CD1c-positive myeloid dendritic cell (primary cell): ENCODE results near the gene CTTNBP2.

Experiments used
- DNase-seq: peaks from one replicate; pipeline ENCODE4 v3.0.0-alpha.2; 2016; ENCODE audit errors: extremely low spot score

The CTTNBP2 gene

DNA sequence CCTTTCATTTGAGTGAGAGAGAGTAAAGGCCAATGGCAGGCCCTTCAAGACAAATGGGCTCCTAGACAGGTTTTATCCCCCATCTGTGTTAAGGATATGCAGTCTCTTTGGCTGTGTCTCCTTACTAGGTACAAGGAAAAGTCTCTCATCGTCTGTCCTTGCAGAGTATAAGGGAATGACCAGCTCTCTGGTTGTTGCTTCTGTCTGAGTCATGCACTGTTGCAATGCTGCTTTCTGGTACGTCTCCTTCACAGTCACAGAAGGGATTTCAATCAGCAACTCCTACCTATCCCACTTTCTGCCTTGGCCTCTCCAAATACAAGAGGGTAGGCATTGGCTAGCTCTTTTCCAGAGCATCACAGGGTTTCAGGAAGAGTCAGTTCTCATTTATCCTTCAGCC lies 48.1 kb downstream of the CTTNBP2 start:
- DNase-seq, result no peak

DNA sequence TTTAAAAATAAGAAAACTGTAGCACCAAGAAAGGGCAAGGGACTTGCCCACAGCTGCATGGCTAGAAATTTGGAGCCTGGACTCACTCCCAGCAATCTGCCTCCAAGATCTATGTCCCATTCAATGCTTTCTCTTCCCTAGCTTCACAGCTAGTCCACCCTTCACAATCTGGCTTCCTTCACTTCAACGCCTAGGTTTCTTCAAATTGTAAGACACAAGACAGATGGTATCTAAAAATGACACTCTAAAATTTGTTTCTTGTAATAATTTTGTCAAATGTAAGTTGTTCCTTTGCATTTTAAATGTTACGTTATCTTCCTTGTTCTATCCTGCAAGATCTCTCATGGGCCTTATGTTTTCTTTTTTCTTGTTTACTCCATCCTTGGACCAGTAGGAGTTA lies 48.6 kb downstream of the CTTNBP2 start:
- no peak for DNase-seq

DNA sequence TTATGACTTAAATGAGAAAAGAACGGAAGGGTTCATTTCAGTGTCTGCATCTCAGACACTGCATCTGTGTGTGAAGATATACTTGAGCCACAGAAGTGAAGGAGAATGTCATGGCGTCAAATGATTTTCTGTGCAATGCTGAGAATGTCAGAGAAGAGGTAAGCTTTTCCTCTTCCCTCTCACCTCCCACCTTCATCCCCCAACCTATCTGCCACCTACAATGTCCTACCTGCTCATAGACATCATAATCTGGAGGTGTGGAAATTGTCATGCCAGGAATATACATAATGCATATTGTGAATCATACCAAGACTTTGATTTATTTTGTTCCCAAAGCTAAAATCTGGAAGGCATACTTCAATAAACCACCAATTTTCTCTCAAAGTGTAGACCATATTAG lies 53.7 kb downstream of the CTTNBP2 start:
- no peak for DNase-seq

DNA sequence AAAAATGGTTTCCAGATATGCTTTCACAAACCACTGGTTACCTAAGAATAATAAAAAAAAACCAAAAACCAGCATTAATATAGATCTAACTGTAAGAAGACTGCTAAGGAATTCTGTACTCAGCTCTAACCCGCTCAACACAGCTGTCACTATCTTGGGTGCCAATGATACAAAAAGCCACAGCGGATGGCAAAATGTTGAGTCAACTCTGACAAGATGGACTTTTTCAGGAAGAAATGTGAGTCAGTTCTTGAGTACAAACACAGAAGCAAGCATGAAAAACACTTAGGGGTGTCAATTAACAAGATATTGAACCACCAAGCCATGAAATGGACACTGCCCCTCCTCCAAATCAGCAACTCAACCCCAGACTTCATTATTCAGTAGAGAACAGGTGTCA lies 55.0 kb downstream of the CTTNBP2 start:
- DNase-seq, result no peak

DNA sequence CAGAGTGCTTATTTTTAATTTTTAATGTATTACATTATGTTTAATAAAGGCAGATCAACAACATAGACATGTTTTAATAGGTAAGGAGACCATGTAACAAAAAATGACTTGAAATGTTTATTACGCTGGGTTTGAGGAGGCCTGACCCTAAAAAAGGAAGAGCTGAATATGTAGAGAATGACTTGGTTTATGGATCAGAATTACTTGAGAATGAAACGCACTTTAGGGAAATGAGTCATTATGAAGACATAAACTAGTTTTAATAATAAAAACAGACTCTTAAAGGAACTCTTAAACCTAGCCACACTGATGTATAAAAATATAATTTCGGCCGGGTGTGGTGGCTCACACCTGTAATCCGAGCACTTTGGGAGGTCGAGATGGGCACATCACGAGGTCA lies 56.5 kb downstream of the CTTNBP2 start:
- DNase-seq, result no peak

DNA sequence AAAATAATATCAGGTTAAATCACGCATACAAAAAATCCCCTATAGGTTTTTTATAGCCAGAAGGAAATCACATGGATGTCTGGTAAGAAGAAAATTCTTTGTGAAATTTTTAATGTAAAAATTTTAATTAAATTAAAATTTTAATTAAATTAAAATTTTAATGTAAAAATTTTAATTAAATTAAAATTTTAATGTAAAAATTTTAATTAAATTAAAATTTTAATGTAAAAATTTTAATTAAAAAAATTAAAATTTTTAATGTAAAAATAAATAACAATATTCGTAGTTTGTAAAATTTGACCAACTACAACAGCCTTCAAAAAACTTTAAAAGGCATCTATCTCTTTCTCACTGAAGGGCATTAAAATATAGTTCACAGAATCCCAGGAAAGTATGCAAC lies 61.5 kb downstream of the CTTNBP2 start:
- DNase-seq, result no peak

DNA sequence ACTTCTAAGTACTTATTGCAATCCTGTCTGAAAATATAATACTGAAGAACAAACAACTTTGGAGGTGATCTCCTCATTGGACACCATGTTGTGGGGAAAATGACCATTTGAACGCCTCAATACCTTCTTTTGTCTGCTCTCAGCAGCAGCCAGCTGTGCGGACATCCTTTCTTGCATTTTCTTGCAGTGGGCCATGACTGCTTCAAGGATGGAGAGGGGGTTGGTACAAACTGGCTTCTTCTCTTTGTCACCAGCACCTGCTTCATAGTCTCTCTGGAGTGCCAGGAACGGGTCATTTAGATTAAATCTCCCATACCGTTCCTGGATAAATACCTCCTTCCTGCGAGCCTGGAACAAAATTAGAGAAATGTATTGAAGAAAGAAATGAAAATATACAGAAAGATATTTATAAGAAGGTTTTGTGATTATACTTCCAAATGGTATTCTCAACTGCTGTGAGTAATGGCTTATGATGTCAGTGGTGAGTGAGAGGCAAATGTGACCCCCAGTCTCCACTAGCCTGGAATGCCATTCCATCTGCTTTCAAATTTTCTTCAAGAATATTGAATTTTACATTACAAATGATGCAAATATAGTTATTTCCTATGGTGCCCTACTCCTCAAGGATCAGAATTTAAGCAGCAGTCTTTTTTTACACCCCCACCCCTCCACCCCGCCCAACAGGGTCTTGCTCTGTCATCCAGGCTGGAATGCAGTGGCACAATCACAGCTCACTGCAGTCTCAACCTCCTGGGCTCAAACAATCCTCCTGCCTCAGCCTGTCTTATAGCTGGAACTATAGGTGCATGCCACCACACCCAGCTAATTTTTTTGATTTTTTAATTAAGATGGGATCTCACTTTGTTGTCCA lies 62.4 kb downstream of the CTTNBP2 start:
- no peak for DNase-seq

- DNase-seq, result no peak
These were observed 63.3 kb downstream of the CTTNBP2 start for GRCh38 chr7:117809958-117810357.

DNA sequence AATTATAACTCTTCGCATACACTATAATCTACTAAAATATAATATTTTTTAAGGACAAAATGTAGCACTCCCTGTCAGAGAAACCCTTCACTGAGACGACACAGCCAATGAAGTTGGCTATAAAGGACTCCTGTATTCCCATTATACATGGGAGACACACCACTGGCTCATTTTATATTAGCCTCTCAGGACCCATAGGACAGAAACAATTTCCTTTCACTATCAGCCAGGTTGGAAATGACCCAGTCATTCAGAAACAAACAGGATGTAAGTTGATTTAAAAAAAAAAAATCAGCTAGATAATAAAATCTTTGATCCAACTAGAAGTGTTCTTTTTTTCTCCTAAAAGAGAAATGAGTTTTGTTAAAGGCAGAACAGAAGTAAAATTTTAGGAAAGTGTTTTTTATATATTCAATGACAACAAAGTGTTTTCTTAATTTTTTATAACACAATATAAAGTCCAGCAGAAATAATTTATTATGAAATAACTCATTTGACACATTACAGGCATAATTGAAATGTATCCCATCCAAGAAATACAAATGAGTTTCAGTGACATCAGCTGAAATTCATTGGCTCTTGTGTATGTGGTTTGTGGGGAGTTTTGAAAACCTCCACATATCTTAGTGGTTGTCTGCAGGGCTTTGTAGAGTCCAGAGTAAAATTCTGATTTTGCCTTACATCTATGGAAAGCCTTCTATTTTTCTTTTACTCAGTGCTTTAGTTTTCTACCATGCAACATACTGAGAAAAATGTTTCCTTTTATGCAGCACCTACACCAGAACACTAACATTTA lies 64.1 kb downstream of the CTTNBP2 start:
- DNase-seq, result no peak

DNA sequence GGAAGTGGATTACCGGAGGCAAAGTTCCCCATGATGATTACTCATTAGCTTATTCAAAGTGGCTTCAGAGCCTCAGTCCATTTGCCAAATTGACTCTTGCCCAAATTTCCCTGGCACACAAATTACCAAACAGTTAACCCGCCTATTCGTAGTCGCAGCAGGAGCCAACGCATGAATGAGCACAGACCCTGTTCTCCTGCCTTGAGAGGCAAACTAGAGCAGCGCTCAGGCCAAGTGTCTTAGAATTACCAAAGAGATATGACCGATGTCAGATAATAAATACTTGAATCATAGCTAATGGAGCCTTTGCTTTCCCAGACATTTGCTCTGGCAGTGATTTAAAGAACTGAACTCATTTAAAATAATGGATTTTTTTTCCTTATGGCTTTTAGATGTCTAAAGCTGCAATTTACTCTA lies 64.9 kb downstream of the CTTNBP2 start:
- DNase-seq, result peak; percentile 52

DNA sequence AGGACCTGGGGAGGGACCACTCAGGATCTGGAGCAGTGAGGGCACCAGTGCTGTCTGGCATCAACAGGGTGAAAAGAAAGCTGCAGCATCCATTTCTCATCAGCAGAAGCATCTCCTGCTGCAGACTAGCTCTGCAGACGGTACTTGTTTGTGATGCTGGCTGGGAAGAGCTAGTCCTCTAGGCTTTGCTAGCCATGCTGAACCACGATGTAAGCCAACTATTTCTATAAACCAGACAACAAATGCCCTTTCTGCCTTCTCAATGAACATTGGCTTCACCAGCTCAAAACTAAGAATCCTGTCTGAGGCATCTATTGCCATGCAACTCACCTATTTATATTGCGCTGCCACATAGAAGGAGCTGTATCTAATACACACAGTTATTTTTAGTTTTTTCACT lies 65.6 kb downstream of the CTTNBP2 start:
- no peak for DNase-seq

DNA sequence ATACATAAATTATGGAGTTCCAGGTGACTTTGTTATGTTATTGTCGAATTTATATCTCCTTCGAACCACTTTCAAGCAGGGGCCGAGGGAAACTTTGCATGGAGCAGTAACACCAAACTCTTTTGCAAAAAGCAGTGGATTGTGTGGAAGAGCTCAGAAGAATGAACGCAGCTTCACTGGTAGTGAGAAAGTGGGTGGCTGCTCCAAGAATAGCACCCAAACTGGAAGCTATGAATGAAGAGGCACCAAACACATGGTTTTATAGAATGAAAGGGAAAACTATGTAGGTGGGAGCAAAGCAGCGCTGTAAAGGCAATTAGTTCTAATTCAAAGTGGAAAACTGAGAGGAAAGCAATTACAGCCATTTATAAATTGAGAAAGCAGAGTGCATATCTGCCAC lies 67.2 kb downstream of the CTTNBP2 start:
- no peak for DNase-seq

- DNase-seq, result no peak
These were observed 68.0 kb downstream of the CTTNBP2 start for GRCh38 chr7:117805241-117805640.

- DNase-seq, result no peak
These were observed 69.8 kb downstream of the CTTNBP2 start for GRCh38 chr7:117803476-117803875.

DNA sequence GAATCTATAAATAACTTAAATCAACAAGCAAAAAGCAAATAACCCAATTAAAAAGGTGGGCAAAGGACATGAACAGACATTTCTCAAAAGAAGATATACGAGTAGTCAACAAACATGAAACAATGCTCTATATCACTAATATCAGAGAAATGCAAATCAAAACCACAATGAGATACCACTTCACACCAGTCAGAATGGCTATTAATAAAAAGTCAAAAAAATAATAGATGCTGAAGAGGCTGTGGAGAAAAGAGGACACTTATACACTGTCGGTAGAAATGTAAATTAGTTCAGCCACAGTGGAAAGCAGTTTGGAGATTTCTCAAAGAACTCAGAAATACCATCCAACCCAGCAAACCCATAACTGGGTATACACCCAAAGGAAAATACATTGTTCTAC lies 70.6 kb downstream of the CTTNBP2 start:
- DNase-seq, result no peak

GRCh38 chr7:117800841-117801240 lies 72.4 kb downstream of the CTTNBP2 start:
- no peak for DNase-seq

DNA sequence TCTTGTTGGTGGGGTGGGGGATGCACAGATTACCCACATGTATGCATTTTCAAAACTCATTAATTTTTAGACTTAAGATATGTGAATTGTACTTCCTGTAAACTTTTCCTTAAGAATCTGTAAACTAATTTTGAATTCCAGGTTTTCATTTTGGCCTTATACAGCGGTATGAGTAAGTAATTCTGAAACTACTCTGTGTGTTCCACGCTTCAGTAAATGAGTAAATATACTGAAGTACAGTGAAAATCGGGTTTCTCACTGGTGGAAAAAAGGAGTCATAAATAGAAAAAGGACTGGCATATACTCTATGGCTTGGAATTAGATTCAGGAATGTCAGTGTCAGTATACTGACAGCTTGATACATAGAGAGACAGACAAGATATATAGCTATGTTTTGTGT lies 72.8 kb downstream of the CTTNBP2 start:
- DNase-seq, result no peak

DNA sequence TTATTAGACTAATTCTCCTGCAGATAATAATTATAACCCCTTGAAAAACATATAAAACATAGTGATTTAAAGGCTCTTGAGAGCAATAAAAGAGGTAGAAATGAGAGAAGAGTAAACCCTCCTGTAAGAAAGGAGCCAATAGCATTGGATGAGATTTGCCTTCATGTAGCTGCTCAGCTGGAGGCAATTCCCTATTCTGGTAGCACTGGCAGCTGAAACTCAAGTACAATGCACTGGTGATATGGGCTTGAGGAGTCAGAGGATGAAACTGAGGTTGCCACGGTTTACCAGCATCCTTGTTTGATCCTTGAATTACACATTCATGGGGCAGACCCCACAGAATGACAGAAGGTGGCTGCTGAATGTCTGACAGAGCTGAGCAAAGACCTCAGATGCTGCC lies 76.4 kb downstream of the CTTNBP2 start:
- no peak for DNase-seq

DNA sequence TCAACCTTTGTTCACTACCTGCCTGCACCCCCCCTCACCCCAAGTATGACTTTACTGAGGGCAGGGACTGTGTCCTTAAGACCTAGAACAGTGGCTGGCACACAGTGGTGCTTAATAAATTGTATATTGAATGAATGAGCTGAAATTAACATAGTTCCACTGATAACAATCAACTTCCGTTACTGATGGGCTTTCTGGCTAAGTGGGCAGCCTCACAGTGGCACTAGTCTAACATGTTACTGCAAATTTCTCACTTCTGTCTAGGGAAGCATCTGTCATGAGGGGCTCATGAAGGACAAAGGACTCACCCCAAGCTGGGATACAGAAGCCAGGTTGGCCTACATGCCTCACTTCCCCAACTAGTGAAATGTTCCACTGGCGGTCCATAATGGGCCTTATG lies 79.3 kb downstream of the CTTNBP2 start:
- no peak for DNase-seq

- no peak for DNase-seq
These were observed 79.7 kb downstream of the CTTNBP2 start for GRCh38 chr7:117793521-117793920.

GRCh38 chr7:117791877-117792780 lies 81.1 kb downstream of the CTTNBP2 start:
- peak; percentile 92 for DNase-seq

DNA sequence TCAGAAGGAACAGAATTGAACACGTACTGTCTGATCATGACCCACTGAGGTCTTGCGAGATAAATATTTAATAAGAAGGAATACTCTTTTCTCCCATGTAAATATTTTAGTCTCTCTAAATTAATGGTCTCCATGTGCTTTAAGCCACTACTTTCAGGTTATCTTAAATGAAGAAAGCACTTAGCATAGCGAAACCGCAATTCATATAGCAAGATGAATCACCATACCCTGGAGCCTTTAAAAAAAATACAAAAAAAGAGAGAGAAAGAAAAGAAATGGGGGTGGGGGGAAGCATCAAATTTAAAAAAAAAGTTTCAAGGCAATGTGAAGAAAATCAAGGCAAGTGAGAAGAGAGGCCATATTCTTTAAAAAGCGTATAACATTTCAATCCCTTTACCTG lies 82.5 kb downstream of the CTTNBP2 start:
- DNase-seq, result no peak
